Measurements from ENCODE around the gene CAGE1. TPM values are rescaled to one million over a fixed set of nuclear protein-coding genes. Genes with fewer than 3 reads are reported as not detected.
"Not testable (repeated sequence)": the region's sequence is repeated elsewhere in the genome, so short reads cannot be mapped to it uniquely, and the experiment has no call there.

The CAGE1 gene
- total and polyA plus RNA-seq, 10 of the 15 experiments (the other 5 are each of a cell fraction or from before 2014, with no cell fraction given) = 0.03 to 0.42 (median 0.08) TPM; not detected in 3

GRCh38 chr6:7323074-7323473 lies 66.5 kb downstream of the CAGE1 start (continued):
- TF ChIP-seq BCLAF1 (IDR thresholded peaks at IDR 0.05) (no peak), SIN3A (IDR thresholded peaks at IDR 0.05; ENCODE audit: low read depth, low read length) (no peak), HDAC2 (IDR thresholded peaks at IDR 0.05) (no peak), STAT3 (IDR thresholded peaks at IDR 0.05; ENCODE audit: low read depth, low read length) (no peak), HDGF (IDR thresholded peaks at IDR 0.05) (no peak), MTA3 (IDR thresholded peaks at IDR 0.05; ENCODE audit: borderline replicate concordance, low read length) (no peak), SREBF2 (IDR thresholded peaks at IDR 0.05; ENCODE audit: low read length) (no peak)

- H3K4me3 ChIP-seq; FAIRE-seq; H3K4me1 ChIP-seq (ENCODE audit: control insufficient read depth, insufficient read depth, low read length); intact Hi-C loops (cut with micrococcal nuclease; ENCODE audit: unreplicated experiment); H3K27me3 ChIP-seq (replicated peaks in 1 of 2; ENCODE audit: control insufficient read depth in 2 of 2, insufficient read depth in 2 of 2, low read length in 1 of 2); in situ Hi-C loops (cut with MboI); BruUV-seq (replicated peaks); ATAC-seq; H3K27ac ChIP-seq (ENCODE audit: control insufficient read depth, insufficient read depth); H2AFZ ChIP-seq (ENCODE audit: control insufficient read depth, low read depth, low read length); H3K9ac ChIP-seq (ENCODE audit: control insufficient read depth, insufficient read depth, low read length); H3K4me2 ChIP-seq (ENCODE audit: control insufficient read depth, insufficient read depth); H4K20me1 ChIP-seq (ENCODE audit: control insufficient read depth, insufficient read depth); SMC1A ChIA-PET (ENCODE audit: uncharacterized antibody, unreplicated experiment); RAD21 ChIA-PET (ENCODE audit: unreplicated experiment); H3K79me2 ChIP-seq (ENCODE audit: control insufficient read depth, insufficient read depth, low read length); H3K36me3 ChIP-seq (ENCODE audit: control insufficient read depth in 2 of 2, insufficient read depth in 2 of 2, low read length in 1 of 2); POLR2A ChIA-PET; H3K9me3 ChIP-seq (replicated peaks; ENCODE audit: control insufficient read depth, insufficient read depth, low read length); DNase-seq (ENCODE audit: low read depth, low spot score); CTCF ChIA-PET: not testable (repeated sequence)
- WGBS (ENCODE audit: insufficient coverage, insufficient replicate concordance, low lambda C conversion rate, missing lambda C conversion rate) = 56% methylated on average over 6 of the region's 6 CpGs
These were observed 67.7 kb downstream of the CAGE1 start for GRCh38 chr6:7321866-7322265.

- FAIRE-seq; H2AFZ ChIP-seq (ENCODE audit: control insufficient read depth, low read depth, low read length); DNase-seq (ENCODE audit: low read depth, low spot score); ATAC-seq; H3K27me3 ChIP-seq (replicated peaks in 1 of 2; ENCODE audit: control insufficient read depth in 2 of 2, insufficient read depth in 2 of 2, low read length in 1 of 2); in situ Hi-C loops (cut with MboI); H3K4me1 ChIP-seq (ENCODE audit: control insufficient read depth, insufficient read depth, low read length); H3K9ac ChIP-seq (ENCODE audit: control insufficient read depth, insufficient read depth, low read length); H3K36me3 ChIP-seq (ENCODE audit: control insufficient read depth in 2 of 2, insufficient read depth in 2 of 2, low read length in 1 of 2); H3K4me2 ChIP-seq (ENCODE audit: control insufficient read depth, insufficient read depth); H4K20me1 ChIP-seq (ENCODE audit: control insufficient read depth, insufficient read depth); H3K27ac ChIP-seq (ENCODE audit: control insufficient read depth, insufficient read depth); H3K79me2 ChIP-seq (ENCODE audit: control insufficient read depth, insufficient read depth, low read length); CTCF ChIA-PET; SMC1A ChIA-PET (ENCODE audit: uncharacterized antibody, unreplicated experiment); RAD21 ChIA-PET (ENCODE audit: unreplicated experiment); H3K4me3 ChIP-seq; BruUV-seq (replicated peaks); H3K9me3 ChIP-seq (replicated peaks; ENCODE audit: control insufficient read depth, insufficient read depth, low read length): not testable (repeated sequence)
- POLR2A ChIA-PET = interaction anchor here (0.7 kb wide), 1 partner anchor 264 kb away, joined by 5 read pairs; no protein-coding TSS in a partner anchor
- intact Hi-C loops (cut with micrococcal nuclease; ENCODE audit: unreplicated experiment) = loop anchor here (10.0 kb wide), 1 partner anchor 735 kb away; the partner anchor contains the start of gene LY86
- 62% methylated on average over 2 of the region's 2 CpGs for WGBS (ENCODE audit: insufficient coverage, insufficient replicate concordance, low lambda C conversion rate, missing lambda C conversion rate)
These were observed 70.1 kb downstream of the CAGE1 start for GRCh38 chr6:7319406-7319805.

All from GM12878 (cell line).